Measurements from ENCODE around the gene TSHZ2. TPM values are rescaled to one million over a fixed set of nuclear protein-coding genes. Genes with fewer than 3 reads are reported as not detected.

Gene TSHZ2
- total and polyA plus RNA-seq, 2 of the 4 experiments (the other 2 are of a cell fraction) = under 0.01 to 0.02 TPM

- H3K9me1 ChIP-seq (ENCODE audit: insufficient read depth, low read length) = no peaks in the 10 kb centered on the region
- in situ Hi-C loops (cut with MboI; ENCODE audit: low sequenced_read_pairs) (no loop called here), dilution Hi-C loops (cut with HindIII; ENCODE audit: low sequenced_read_pairs, unreplicated experiment) (no loop called here), intact Hi-C loops (cut with micrococcal nuclease) (no loop called here)
- no peak overlapping the region for H3K23ac ChIP-seq (ENCODE audit: low read depth, low read length)
- no peak overlapping the region for H4K91ac ChIP-seq (ENCODE audit: insufficient read depth, low read depth, low read length)
- H2AK5ac ChIP-seq (ENCODE audit: low read depth, low read length) = no peak overlapping the region
- H3K27me3 ChIP-seq (ENCODE audit: control insufficient read depth, insufficient read depth, low read length) = peaks cover 2% of the 10 kb centered on the region; the same call in 1 of the 2 replicates
- POLR2A ChIA-PET (ENCODE audit: unreplicated experiment) = no interaction called here
- CTCF ChIA-PET = no interaction called here
- no peak overlapping the region for H2BK5ac ChIP-seq (ENCODE audit: low read depth, low read length, poor library complexity, severe bottlenecking)
- no peak overlapping the region for H4K5ac ChIP-seq (ENCODE audit: low read depth, low read length)
- DNase-seq = no peak
- no peak overlapping the region for H3K9ac ChIP-seq (ENCODE audit: low read depth, low read length)
- no peaks in the 10 kb centered on the region for H4K20me1 ChIP-seq (ENCODE audit: insufficient read depth, low read length)
- H3K4me3 ChIP-seq (ENCODE audit: insufficient read depth, low read depth, low read length) = no peak overlapping the region
- no peak overlapping the region for H2BK20ac ChIP-seq (ENCODE audit: low read depth, low read length)
- TF ChIP-seq NFE2L2 (IDR thresholded peaks at IDR 0.05; ENCODE audit: low read depth, low read length) (no peak), BHLHE40 (IDR thresholded peaks at IDR 0.05; ENCODE audit: low read depth, low read length) (no peak), MAFK (IDR thresholded peaks at IDR 0.05; ENCODE audit: low read depth, low read length) (no peak), RCOR1 (IDR thresholded peaks at IDR 0.05; ENCODE audit: insufficient replicate concordance, low read length) (no peak), CEBPB (IDR thresholded peaks at IDR 0.05; ENCODE audit: low read depth, low read length) (no peak), RAD21 (IDR thresholded peaks at IDR 0.05; ENCODE audit: low read length) (no peak), USF2 (IDR thresholded peaks at IDR 0.05; ENCODE audit: low read depth, low read length) (no peak), POLR2A (IDR thresholded peaks at IDR 0.05; ENCODE audit: low read depth, low read length) (no peak), SMC3 (IDR thresholded peaks at IDR 0.05; ENCODE audit: low read depth, low read length) (no peak), MXI1 (IDR thresholded peaks at IDR 0.05; ENCODE audit: borderline replicate concordance, low read depth, low read length) (no peak), MAZ (IDR thresholded peaks at IDR 0.05; ENCODE audit: borderline replicate concordance, low read depth, low read length) (no peak), CHD1 (IDR thresholded peaks at IDR 0.05; ENCODE audit: low read depth, low read length) (no peak), FOS (IDR thresholded peaks at IDR 0.05; ENCODE audit: low read depth, low read length) (no peak), RFX5 (IDR thresholded peaks at IDR 0.05; ENCODE audit: low read depth, low read length) (no peak)
- TF ChIP-seq, protein P1, sequence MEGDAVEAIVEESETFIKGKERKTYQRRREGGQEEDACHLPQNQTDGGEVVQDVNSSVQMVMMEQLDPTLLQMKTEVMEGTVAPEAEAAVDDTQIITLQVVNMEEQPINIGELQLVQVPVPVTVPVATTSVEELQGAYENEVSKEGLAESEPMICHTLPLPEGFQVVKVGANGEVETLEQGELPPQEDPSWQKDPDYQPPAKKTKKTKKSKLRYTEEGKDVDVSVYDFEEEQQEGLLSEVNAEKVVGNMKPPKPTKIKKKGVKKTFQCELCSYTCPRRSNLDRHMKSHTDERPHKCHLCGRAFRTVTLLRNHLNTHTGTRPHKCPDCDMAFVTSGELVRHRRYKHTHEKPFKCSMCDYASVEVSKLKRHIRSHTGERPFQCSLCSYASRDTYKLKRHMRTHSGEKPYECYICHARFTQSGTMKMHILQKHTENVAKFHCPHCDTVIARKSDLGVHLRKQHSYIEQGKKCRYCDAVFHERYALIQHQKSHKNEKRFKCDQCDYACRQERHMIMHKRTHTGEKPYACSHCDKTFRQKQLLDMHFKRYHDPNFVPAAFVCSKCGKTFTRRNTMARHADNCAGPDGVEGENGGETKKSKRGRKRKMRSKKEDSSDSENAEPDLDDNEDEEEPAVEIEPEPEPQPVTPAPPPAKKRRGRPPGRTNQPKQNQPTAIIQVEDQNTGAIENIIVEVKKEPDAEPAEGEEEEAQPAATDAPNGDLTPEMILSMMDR (conservative IDR thresholded peaks at IDR 0.05; ENCODE audit: low read depth, low read length) = no peak
- TF ChIP-seq, protein P2, sequence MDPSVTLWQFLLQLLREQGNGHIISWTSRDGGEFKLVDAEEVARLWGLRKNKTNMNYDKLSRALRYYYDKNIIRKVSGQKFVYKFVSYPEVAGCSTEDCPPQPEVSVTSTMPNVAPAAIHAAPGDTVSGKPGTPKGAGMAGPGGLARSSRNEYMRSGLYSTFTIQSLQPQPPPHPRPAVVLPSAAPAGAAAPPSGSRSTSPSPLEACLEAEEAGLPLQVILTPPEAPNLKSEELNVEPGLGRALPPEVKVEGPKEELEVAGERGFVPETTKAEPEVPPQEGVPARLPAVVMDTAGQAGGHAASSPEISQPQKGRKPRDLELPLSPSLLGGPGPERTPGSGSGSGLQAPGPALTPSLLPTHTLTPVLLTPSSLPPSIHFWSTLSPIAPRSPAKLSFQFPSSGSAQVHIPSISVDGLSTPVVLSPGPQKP (IDR thresholded peaks at IDR 0.05; ENCODE audit: borderline replicate concordance, low read depth, low read length) = no peak
- no peak overlapping the region for H3K4me2 ChIP-seq (ENCODE audit: low read depth, low read length)
- no peak for ATAC-seq (ENCODE audit: low read depth)
- H3K4ac ChIP-seq (ENCODE audit: low read depth, low read length) = no peak overlapping the region
- H3K9me3 ChIP-seq (ENCODE audit: control insufficient read depth, insufficient read depth, low read length) = no peaks in the 10 kb centered on the region
- no peak overlapping the region for H3K18ac ChIP-seq (ENCODE audit: low read depth, low read length)
- H3K36me3 ChIP-seq (ENCODE audit: control insufficient read depth, insufficient read depth, low read length) = no peaks in the 10 kb centered on the region
- WGBS, 2 experiments (ENCODE audit: extremely low coverage in 2 of 2, insufficient read length in 1 of 2) = 21% methylated on average over 2 of the region's 6 CpGs; no CpG with 5 or more reads in 1 of the 2 experiments
- H4K8ac ChIP-seq (ENCODE audit: low read depth in 2 of 2, low read length in 2 of 2) = no peak overlapping the region
- no peaks in the 10 kb centered on the region for H3K79me1 ChIP-seq (ENCODE audit: low read depth in 1 of 2, low read length in 2 of 2)
- no TSS peak for BruUV-seq (replicated peaks)
- no peak overlapping the region for H3K14ac ChIP-seq (replicated peaks; ENCODE audit: low read depth, low read length)
- H3K27ac ChIP-seq (ENCODE audit: insufficient read depth, low read length) = no peak overlapping the region
- H2AK9ac ChIP-seq (replicated peaks; ENCODE audit: low read depth, low read length, poor library complexity) = no peak overlapping the region
- H3K4me1 ChIP-seq (ENCODE audit: control insufficient read depth, insufficient read depth, low read length) = no peaks in the 10 kb centered on the region
- no peak overlapping the region for H2AFZ ChIP-seq (replicated peaks; ENCODE audit: low read length, poor library complexity)
- no peak overlapping the region for H3K56ac ChIP-seq (ENCODE audit: extremely low read depth, insufficient read depth, low read length)
- H2BK15ac ChIP-seq (ENCODE audit: low read depth, low read length) = no peak overlapping the region
- H2BK120ac ChIP-seq (ENCODE audit: low read depth, low read length) = no peak overlapping the region
Measured at GRCh38 chr20:53445321-53445731, 473.2 kb downstream of the TSHZ2 start.

Measured in IMR-90 (cell line).